Peyer's patch (tissue), 4 donors: Measurements from ENCODE around the gene C19orf12. TPM values are rescaled to one million over a fixed set of nuclear protein-coding genes. Genes with fewer than 3 reads are reported as not detected.

ENCODE experiments used
- DNase-seq, 3 donors: peaks; one replicate each; pipeline ENCODE4 v3.0.0-alpha.2; 2017 to 2019
- H3K27ac ChIP-seq, 4 donors: fragments of 200-600 bp; sonication (generic); one replicate each; pipeline ENCODE4 v1.5.1; 2016 to 2019
- H3K27me3 ChIP-seq, 2 donors: fragments of 200-600 bp; sonication (generic); one replicate each; pipeline ENCODE4 v1.5.1; 2019
- H3K36me3 ChIP-seq, 3 donors: fragments of 200-600 bp; sonication (generic); one replicate each; pipeline ENCODE4 v1.5.1; 2016 to 2019
- H3K4me1 ChIP-seq, 4 donors: fragments of 200-600 bp; sonication (generic); one replicate each; pipeline ENCODE4 v1.5.1; 2016 to 2019
- H3K4me3 ChIP-seq, 4 donors: fragments of 200-600 bp; sonication (generic); 1 replicate in 3 of 4; 2 replicates in 1 of 4; pipeline ENCODE4 v1.5.1; 2016 to 2019; ENCODE audit warnings: mild to moderate bottlenecking in 1 of 4
- H3K9me3 ChIP-seq, 4 donors: fragments of 200-600 bp; sonication (generic); one replicate each; pipeline ENCODE4 v1.5.1; 2016 to 2019; ENCODE audit warnings: mild to moderate bottlenecking in 1 of 4
- CTCF ChIP-seq, 6 experiments: fragments of 450-650 bp in 4 of 6; fragments of 200-600 bp in 2 of 6; sonication (generic) in 1 of 6; IDR thresholded peaks; one replicate each; pipeline ENCODE4 v1.5.1; 2017 to 2019; ENCODE audit warnings: antibody characterized with exemption in 6 of 6, mild to moderate bottlenecking in 3 of 6, moderate library complexity in 1 of 6
- POLR2A ChIP-seq, 2 donors: fragments of 450-650 bp; IDR thresholded peaks; one replicate each; pipeline ENCODE4 v1.5.1; 2017; ENCODE audit warnings: antibody characterized with exemption in 2 of 2, mild to moderate bottlenecking in 2 of 2, moderate library complexity in 2 of 2
- total RNA-seq, 4 donors: library from RNA; depleted of rRNA; stranded (reverse); fragments of >200 nt; gene quantifications; one replicate each; pipeline ENCODE4 v1.1.0, GENCODE V29; 2016

C19orf12 gene
- total RNA-seq, 4 donors from 2014 or later = 18.2 to 49.1 (median 28.2) TPM

- no peak overlapping the region for H3K4me3 ChIP-seq
- no peaks in the 10 kb centered on the region for H3K27me3 ChIP-seq
- H3K9me3 ChIP-seq = no peaks in the 10 kb centered on the region
- H3K27ac ChIP-seq = no peak overlapping the region
- no peaks in the 10 kb centered on the region for H3K36me3 ChIP-seq
- TF ChIP-seq POLR2A (IDR thresholded peaks at IDR 0.05) (no peak), CTCF (IDR thresholded peaks at IDR 0.05) (no peak)
- H3K4me1 ChIP-seq = no peaks in the 10 kb centered on the region
- DNase-seq = no peak
Measured at GRCh38 chr19:29650772-29651387, 64.2 kb downstream of the C19orf12 start.

Other genes starting within 250 kb of the C19orf12 start
- not detected for gene VSTM2B, start 189.3 kb downstream of the C19orf12 start, total RNA-seq
- gene POP4, start 109.0 kb downstream of the C19orf12 start, total RNA-seq = 10 to 100 TPM; 43.7 to 50.9 (median 49.1) TPM
- gene PLEKHF1, start 49.8 kb downstream of the C19orf12 start, total RNA-seq = 10 to 100 TPM in 1 of 4 donors, 1 to 10 TPM in 3; 8.2 to 16.5 (median 9.0) TPM
- 1 to 10 TPM; 1.8 to 5.9 (median 2.2) TPM for gene CCNE1, start 96.7 kb upstream of the C19orf12 start, total RNA-seq
- gene URI1, start 227.0 kb upstream of the C19orf12 start, total RNA-seq = 10 to 100 TPM; 28.4 to 98.2 (median 37.8) TPM